ENCODE results near the gene CHCHD3.
"Not testable (repeated sequence)": the region's sequence is repeated elsewhere in the genome, so short reads cannot be mapped to it uniquely, and the experiment has no call there.

Gene CHCHD3

GRCh38 chr7:132991615-132992587, 90.0 kb downstream of the CHCHD3 start:
- Mint-ChIP-seq H3K27me3 (no peaks in the 10 kb centered on the region), H3K27ac (no peak overlapping the region), H3K4me3 (no peak overlapping the region), H3K9me3 (peaks cover 6% of the 10 kb centered on the region), H3K4me1 (ENCODE audit: low read depth) (peaks cover 8% of the 10 kb centered on the region), H3K36me3 (ENCODE audit: low read depth) (peaks cover 12% of the 10 kb centered on the region)

GRCh38 chr7:132988117-132988516, 93.8 kb downstream of the CHCHD3 start:
- no peak overlapping the region for H3K4me3 Mint-ChIP-seq
- peaks cover 12% of the 10 kb centered on the region for H3K9me3 Mint-ChIP-seq
- H3K4me1 Mint-ChIP-seq (ENCODE audit: low read depth): no peaks in the 10 kb centered on the region
- no peaks in the 10 kb centered on the region for H3K27me3 Mint-ChIP-seq
- H3K36me3 Mint-ChIP-seq (ENCODE audit: low read depth): peaks cover 24% of the 10 kb centered on the region
- H3K27ac Mint-ChIP-seq: no peak overlapping the region

GRCh38 chr7:132980402-132980801, 101.5 kb downstream of the CHCHD3 start:
- no peaks in the 10 kb centered on the region for H3K4me1 Mint-ChIP-seq (ENCODE audit: low read depth)
- peaks cover 14% of the 10 kb centered on the region for H3K36me3 Mint-ChIP-seq (ENCODE audit: low read depth)
- no peaks in the 10 kb centered on the region for H3K9me3 Mint-ChIP-seq
- H3K27me3 Mint-ChIP-seq: no peaks in the 10 kb centered on the region
- no peak overlapping the region for H3K27ac Mint-ChIP-seq
- no peak overlapping the region for H3K4me3 Mint-ChIP-seq

GRCh38 chr7:132979524-132979923, 102.4 kb downstream of the CHCHD3 start:
- H3K9me3 Mint-ChIP-seq: no peaks in the 10 kb centered on the region
- peaks cover 20% of the 10 kb centered on the region for H3K36me3 Mint-ChIP-seq (ENCODE audit: low read depth)
- H3K4me3 Mint-ChIP-seq: no peak overlapping the region
- no peak overlapping the region for H3K27ac Mint-ChIP-seq
- H3K27me3 Mint-ChIP-seq: no peaks in the 10 kb centered on the region
- no peaks in the 10 kb centered on the region for H3K4me1 Mint-ChIP-seq (ENCODE audit: low read depth)

- H3K27ac Mint-ChIP-seq: no peak overlapping the region
- H3K27me3 Mint-ChIP-seq: no peaks in the 10 kb centered on the region
- no peaks in the 10 kb centered on the region for H3K4me1 Mint-ChIP-seq (ENCODE audit: low read depth)
- no peak overlapping the region for H3K4me3 Mint-ChIP-seq
- no peaks in the 10 kb centered on the region for H3K9me3 Mint-ChIP-seq
- H3K36me3 Mint-ChIP-seq (ENCODE audit: low read depth): peaks cover 35% of the 10 kb centered on the region
Measured at GRCh38 chr7:132977234-132977633, 104.7 kb downstream of the CHCHD3 start.

GRCh38 chr7:132972745-132973144, 109.1 kb downstream of the CHCHD3 start:
- peaks cover 52% of the 10 kb centered on the region for H3K36me3 Mint-ChIP-seq (ENCODE audit: low read depth)
- no peak overlapping the region for H3K27ac Mint-ChIP-seq
- H3K4me1 Mint-ChIP-seq (ENCODE audit: low read depth): no peaks in the 10 kb centered on the region
- no peaks in the 10 kb centered on the region for H3K27me3 Mint-ChIP-seq
- no peaks in the 10 kb centered on the region for H3K9me3 Mint-ChIP-seq
- H3K4me3 Mint-ChIP-seq: no peak overlapping the region

- H3K4me3 Mint-ChIP-seq: no peak overlapping the region
Measured at GRCh38 chr7:132970257-132970656, 111.6 kb downstream of the CHCHD3 start.

GRCh38 chr7:132969520-132969919, 112.4 kb downstream of the CHCHD3 start:
- H3K27me3 Mint-ChIP-seq: no peaks in the 10 kb centered on the region
- H3K4me1 Mint-ChIP-seq (ENCODE audit: low read depth): peaks cover 3% of the 10 kb centered on the region
- peak overlapping the region; percentile 33 for H3K27ac Mint-ChIP-seq
- H3K9me3 Mint-ChIP-seq: no peaks in the 10 kb centered on the region
- H3K36me3 Mint-ChIP-seq (ENCODE audit: low read depth): peaks cover 44% of the 10 kb centered on the region
- no peak overlapping the region for H3K4me3 Mint-ChIP-seq

More at GRCh38 chr7:132970257-132970656, 111.6 kb downstream of the CHCHD3 start:
- H3K9me3 Mint-ChIP-seq: no peaks in the 10 kb centered on the region
- H3K4me1 Mint-ChIP-seq (ENCODE audit: low read depth): no peaks in the 10 kb centered on the region
- no peaks in the 10 kb centered on the region for H3K27me3 Mint-ChIP-seq
- no peak overlapping the region for H3K27ac Mint-ChIP-seq
- H3K36me3 Mint-ChIP-seq (ENCODE audit: low read depth): peaks cover 50% of the 10 kb centered on the region

GRCh38 chr7:132967470-132967848, 114.4 kb downstream of the CHCHD3 start:
- H3K4me3 Mint-ChIP-seq: not testable (repeated sequence)

GRCh38 chr7:132966754-132967469, 115.0 kb downstream of the CHCHD3 start:
- no peak overlapping the region for H3K4me3 Mint-ChIP-seq
- H3K9me3 Mint-ChIP-seq: no peaks in the 10 kb centered on the region
- H3K27ac Mint-ChIP-seq: no peak overlapping the region
- peaks cover 3% of the 10 kb centered on the region for H3K4me1 Mint-ChIP-seq (ENCODE audit: low read depth)
- peaks cover 21% of the 10 kb centered on the region for H3K36me3 Mint-ChIP-seq (ENCODE audit: low read depth)
- H3K27me3 Mint-ChIP-seq: no peaks in the 10 kb centered on the region

More at GRCh38 chr7:132967470-132967848, 114.4 kb downstream of the CHCHD3 start:
- not testable (repeated sequence) for H3K27ac Mint-ChIP-seq; H3K27me3 Mint-ChIP-seq; H3K9me3 Mint-ChIP-seq; H3K4me1 Mint-ChIP-seq (ENCODE audit: low read depth)
- peaks cover 27% of the 10 kb centered on the region for H3K36me3 Mint-ChIP-seq (ENCODE audit: low read depth)

GRCh38 chr7:132965951-132966350, 115.9 kb downstream of the CHCHD3 start:
- Mint-ChIP-seq H3K4me1 (ENCODE audit: low read depth) (peaks cover 3% of the 10 kb centered on the region), H3K36me3 (ENCODE audit: low read depth) (peaks cover 16% of the 10 kb centered on the region), H3K27ac (no peak overlapping the region), H3K27me3 (no peaks in the 10 kb centered on the region), H3K9me3 (no peaks in the 10 kb centered on the region), H3K4me3 (no peak overlapping the region)

- no peaks in the 10 kb centered on the region for H3K9me3 Mint-ChIP-seq
- no peaks in the 10 kb centered on the region for H3K27me3 Mint-ChIP-seq
- peaks cover 3% of the 10 kb centered on the region for H3K4me1 Mint-ChIP-seq (ENCODE audit: low read depth)
- H3K27ac Mint-ChIP-seq: no peak overlapping the region
- no peak overlapping the region for H3K4me3 Mint-ChIP-seq
- H3K36me3 Mint-ChIP-seq (ENCODE audit: low read depth): peaks cover 24% of the 10 kb centered on the region
Measured at GRCh38 chr7:132964876-132965275, 117.0 kb downstream of the CHCHD3 start.

GRCh38 chr7:132959891-132960290, 122.0 kb downstream of the CHCHD3 start:
- peaks cover 39% of the 10 kb centered on the region for H3K36me3 Mint-ChIP-seq (ENCODE audit: low read depth)

GRCh38 chr7:132956556-132956955, 125.3 kb downstream of the CHCHD3 start:
- Mint-ChIP-seq H3K4me3 (no peak overlapping the region), H3K36me3 (ENCODE audit: low read depth) (peaks cover 37% of the 10 kb centered on the region), H3K9me3 (no peaks in the 10 kb centered on the region), H3K27me3 (no peaks in the 10 kb centered on the region), H3K4me1 (ENCODE audit: low read depth) (no peaks in the 10 kb centered on the region), H3K27ac (no peak overlapping the region)

More at GRCh38 chr7:132959891-132960290, 122.0 kb downstream of the CHCHD3 start:
- Mint-ChIP-seq H3K27ac (no peak overlapping the region), H3K9me3 (no peaks in the 10 kb centered on the region), H3K27me3 (no peaks in the 10 kb centered on the region), H3K4me3 (no peak overlapping the region), H3K4me1 (ENCODE audit: low read depth) (no peaks in the 10 kb centered on the region)

GRCh38 chr7:132953468-132953867, 128.4 kb downstream of the CHCHD3 start:
- Mint-ChIP-seq H3K9me3 (no peaks in the 10 kb centered on the region), H3K27ac (no peak overlapping the region)

More at GRCh38 chr7:132953468-132953867, 128.4 kb downstream of the CHCHD3 start:
- Mint-ChIP-seq H3K27me3 (no peaks in the 10 kb centered on the region), H3K4me3 (no peak overlapping the region), H3K4me1 (ENCODE audit: low read depth) (no peaks in the 10 kb centered on the region), H3K36me3 (ENCODE audit: low read depth) (peaks cover 27% of the 10 kb centered on the region)

All from stimulated activated naive CD8-positive, alpha-beta T cell treated with anti-CD3 and anti-CD28 coated beads, Interleukin-15, Interleukin-2, amounts not matched to agents 100 ng/mL and 50 ng/mL, for 24 hours (primary cell).